GM13976 (cell line): ENCODE results near the gene STK25.

Experiments used
- DNase-seq: peaks from one replicate; pipeline ENCODE4 v3.0.0; 2012; ENCODE audit warnings: low spot score
- CTCF ChIP-seq: IDR thresholded peaks from 2 replicates; pipeline ENCODE4 v1.5.1; 2012; ENCODE audit warnings: borderline replicate concordance, mild to moderate bottlenecking; ENCODE audit not compliant: insufficient read depth; ENCODE audit errors: extremely low read depth, missing control alignments, control extremely low read depth
- in situ Hi-C: fragments of 300-500 bp; cut with MboI; formaldehyde crosslinking; loops from one replicate; pipeline ENCODE4 v1.12.0; 2022; ENCODE audit warnings: low sequenced_read_pairs, mixed read lengths, inconsistent platforms; ENCODE audit not compliant: unreplicated experiment

The STK25 gene

GRCh38 chr2:241503776-241504392 is 4.5 kb downstream of the STK25 start:
- TF ChIP-seq CTCF: no peak
- in situ Hi-C loops: no loop called here
- DNase-seq: no peak

DNA sequence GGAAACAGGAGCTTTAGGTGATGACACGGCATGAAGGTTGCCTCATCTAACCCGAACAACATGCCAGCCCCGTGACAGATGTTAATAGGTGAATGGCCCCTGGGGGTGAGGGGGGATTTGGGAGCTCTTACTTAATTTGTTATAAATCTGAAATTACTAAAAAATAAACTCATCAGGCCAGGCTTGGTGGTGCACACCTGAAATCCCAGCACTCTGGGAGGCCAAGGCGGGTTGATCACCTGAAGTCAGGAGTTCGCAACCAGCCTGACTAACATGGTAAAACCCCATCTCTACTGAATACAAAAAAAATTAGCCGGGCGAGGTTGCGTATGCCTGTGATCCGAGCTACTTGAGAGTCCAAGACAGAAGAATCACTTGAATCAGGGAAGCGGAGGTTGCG is 6.1 kb downstream of the STK25 start:
- in situ Hi-C loops: no loop called here
- TF ChIP-seq CTCF: no peak
- no peak for DNase-seq

DNA sequence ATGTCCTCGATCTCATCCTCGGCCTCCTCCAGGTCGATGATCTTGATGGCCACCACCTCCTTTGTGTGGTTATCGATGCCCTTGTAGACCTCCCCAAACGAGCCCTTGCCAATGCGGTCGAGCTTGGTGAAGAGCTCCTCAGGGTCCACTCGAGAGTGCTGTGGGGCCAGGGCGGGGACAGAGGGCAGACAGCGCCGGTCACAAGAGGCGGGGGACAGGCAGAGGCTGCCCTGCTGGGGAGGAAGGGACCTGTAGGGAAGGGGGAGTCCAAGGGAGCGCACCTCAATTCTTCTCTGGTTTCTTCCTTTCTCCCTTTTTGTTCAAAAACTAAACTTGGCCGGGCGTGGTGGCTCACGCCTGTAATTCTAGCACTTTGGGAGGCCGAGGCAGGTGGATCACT is 6.8 kb downstream of the STK25 start:
- in situ Hi-C loops: no loop called here
- DNase-seq: no peak
- TF ChIP-seq CTCF: no peak

- DNase-seq: no peak
- no peak for TF ChIP-seq CTCF
- in situ Hi-C loops: no loop called here
These were observed 7.3 kb downstream of the STK25 start for GRCh38 chr2:241501099-241501541.

DNA sequence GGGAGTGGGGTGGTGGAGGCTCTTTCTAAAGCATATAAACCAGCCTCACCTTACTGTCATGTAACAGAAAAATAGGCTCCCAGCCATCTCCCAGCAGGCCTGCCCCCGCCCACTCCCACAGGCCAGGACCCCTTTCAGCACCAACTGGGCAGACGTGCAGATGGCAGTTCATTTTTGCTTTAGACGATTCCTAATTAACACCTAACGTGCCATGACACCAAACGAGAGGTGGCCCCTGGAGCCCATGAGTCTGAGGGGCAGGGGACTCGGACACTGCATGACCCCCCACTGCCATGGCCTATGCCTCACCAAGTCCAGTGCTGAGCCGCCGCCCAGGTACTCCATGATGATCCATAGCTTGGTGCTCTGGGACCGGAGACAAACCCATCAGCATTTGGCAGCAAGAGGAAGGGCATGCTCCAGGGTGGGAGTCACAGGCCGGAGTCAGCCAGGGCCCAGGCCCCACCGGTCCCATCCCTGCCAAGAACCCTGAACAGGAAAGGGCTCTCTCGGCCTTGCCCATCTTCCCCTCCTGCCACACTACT is 7.9 kb downstream of the STK25 start:
- in situ Hi-C loops: no loop called here
- no peak for DNase-seq
- TF ChIP-seq CTCF: no peak

DNA sequence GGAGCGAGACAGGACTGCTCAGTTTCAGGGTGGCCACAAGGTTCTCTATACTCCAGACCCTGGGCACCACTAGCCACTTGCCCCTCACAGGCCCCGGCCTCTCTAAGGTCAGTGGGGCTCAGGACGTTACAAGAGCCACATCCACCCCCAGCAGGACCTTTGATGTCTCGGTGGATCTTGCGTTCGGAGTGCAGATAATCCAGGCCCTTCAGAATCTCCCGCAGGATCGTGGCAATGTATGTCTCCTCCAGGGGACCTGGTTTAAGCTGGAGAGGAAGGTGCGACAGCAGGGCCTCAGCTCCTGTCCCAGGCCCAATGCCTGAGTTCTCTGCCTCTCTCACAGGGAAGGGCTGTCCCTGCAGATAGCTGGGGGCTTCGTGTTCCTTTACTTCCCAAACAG is 8.4 kb downstream of the STK25 start:
- DNase-seq: no peak
- in situ Hi-C loops: no loop called here
- no peak for TF ChIP-seq CTCF
